Measurements from ENCODE around the gene EIF3A.

DNA sequence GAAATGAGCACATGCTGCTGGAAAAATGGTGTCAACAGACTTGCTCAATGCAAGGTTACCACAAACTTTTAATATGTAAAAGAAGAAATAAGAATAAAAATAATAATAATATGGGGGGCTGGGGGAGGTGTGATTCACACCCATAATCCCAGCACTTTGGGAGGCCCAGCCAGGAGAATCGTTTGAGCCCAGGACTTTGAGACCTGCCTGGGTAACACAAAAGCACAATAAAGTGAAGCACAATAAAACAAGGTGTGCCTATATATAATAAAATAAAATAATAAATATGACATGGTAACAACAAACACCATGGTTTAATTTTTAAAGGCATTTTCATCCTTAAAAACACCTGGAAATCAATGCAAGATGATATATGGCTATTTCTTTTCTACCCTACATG lies 25.1 kb downstream of the EIF3A start:
- TF ChIP-seq, protein P1, sequence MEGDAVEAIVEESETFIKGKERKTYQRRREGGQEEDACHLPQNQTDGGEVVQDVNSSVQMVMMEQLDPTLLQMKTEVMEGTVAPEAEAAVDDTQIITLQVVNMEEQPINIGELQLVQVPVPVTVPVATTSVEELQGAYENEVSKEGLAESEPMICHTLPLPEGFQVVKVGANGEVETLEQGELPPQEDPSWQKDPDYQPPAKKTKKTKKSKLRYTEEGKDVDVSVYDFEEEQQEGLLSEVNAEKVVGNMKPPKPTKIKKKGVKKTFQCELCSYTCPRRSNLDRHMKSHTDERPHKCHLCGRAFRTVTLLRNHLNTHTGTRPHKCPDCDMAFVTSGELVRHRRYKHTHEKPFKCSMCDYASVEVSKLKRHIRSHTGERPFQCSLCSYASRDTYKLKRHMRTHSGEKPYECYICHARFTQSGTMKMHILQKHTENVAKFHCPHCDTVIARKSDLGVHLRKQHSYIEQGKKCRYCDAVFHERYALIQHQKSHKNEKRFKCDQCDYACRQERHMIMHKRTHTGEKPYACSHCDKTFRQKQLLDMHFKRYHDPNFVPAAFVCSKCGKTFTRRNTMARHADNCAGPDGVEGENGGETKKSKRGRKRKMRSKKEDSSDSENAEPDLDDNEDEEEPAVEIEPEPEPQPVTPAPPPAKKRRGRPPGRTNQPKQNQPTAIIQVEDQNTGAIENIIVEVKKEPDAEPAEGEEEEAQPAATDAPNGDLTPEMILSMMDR (IDR thresholded peaks at IDR 0.05; ENCODE audit: low read depth, low read length, poor library complexity, severe bottlenecking), result no peak
- no peak for TF ChIP-seq EZH2phosphoT487 (IDR thresholded peaks at IDR 0.05; ENCODE audit: borderline replicate concordance, low read length)
